ENCODE data around the gene RBP3. TPM values are rescaled to one million over a fixed set of nuclear protein-coding genes. Genes with fewer than 3 reads are reported as not detected.

The RBP3 gene
- total RNA-seq, 1 donor from 2014 or later, result not detected

GRCh38 chr10:47315421-47315820 lies 32.7 kb upstream of the RBP3 start:
- intact Hi-C loops (cut with DNase I), result no loop called here
- DNase-seq (ENCODE audit: low spot score), result no peak
- no peak for ATAC-seq

DNA sequence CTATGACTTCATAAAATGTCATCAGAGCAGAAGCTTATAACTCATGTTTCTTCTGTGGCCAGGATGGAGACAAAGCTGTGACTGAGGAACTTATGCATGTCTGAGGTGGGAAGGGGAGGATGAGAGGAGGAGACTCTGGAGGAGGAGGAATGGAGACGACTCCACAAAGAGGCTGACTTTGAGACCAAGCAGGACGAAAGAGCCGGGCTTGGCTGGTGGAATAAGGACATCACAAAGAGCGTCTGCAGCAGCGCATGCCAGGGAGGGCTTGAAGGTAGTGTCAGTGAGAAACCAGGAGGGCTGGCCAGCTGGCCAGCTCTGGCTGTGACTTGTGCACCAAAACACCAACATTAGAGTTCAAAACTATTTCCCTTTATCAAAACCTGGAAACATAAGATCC lies 32.0 kb upstream of the RBP3 start:
- DNase-seq (ENCODE audit: low spot score) (no peak), ATAC-seq (no peak)
- intact Hi-C loops (cut with DNase I), result no loop called here

DNA sequence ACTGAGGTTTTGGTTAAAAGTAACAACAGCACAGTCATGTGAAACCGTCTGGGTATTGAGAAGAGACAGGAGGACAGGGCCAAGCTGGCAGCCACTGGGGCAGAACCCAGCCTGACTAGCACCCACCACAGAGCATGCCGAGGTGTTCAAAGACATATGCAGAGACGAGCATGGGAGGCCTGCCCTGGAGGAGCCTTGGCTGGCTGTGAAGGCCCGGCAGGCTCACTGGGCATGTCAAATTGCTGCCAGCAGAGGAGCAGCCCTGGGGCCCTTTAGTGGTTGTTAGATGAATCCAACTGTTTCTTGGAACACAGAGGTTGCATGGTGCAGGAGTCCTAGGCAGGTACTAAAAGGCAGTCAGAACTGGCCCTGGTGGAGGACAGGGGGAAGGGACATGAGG lies 30.9 kb upstream of the RBP3 start:
- DNase-seq (ENCODE audit: low spot score), result no peak
- no peak for ATAC-seq
- intact Hi-C loops (cut with DNase I), result no loop called here

DNA sequence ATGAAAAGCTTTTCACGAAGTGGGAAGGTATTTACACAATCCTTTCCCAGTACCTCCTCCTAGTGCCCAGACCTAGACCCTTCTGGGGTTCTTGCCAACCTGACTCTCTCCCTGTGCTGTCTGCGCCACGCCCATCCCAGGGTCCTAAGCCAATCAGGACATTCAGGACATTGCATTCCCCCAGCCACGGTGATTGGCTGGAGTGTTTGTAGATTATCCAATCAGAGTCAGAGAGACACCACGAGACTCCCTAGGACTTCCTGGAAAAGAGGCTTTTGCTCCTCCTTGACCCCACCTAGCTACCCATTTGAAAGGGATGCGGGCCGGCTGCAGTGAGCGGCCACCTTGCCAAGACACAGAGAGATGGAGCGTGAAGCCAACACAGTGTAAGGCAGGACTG lies 29.5 kb upstream of the RBP3 start:
- no peak for ATAC-seq
- intact Hi-C loops (cut with DNase I), result no loop called here
- no peak for DNase-seq (ENCODE audit: low spot score)

DNA sequence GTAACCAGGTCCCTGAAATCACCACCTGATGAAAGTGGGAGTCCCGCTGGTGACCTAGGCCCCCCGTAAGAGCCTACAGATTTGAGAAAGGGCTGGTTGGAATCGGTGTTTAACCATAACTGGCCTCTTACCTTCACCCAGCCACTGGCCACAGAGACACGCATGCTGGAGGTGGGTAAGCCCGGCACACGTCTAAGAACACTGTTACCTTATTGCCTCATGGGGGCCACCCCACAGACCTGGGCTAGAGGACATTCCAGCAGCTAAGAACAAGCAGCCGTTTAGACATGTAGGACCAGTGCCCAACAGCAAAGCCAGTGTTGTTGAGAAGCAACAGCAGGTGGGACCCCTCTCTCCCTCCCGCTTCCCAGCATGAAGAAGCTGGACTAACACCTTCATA lies 28.4 kb upstream of the RBP3 start:
- ATAC-seq (no peak), DNase-seq (ENCODE audit: low spot score) (no peak)
- intact Hi-C loops (cut with DNase I), result no loop called here

DNA sequence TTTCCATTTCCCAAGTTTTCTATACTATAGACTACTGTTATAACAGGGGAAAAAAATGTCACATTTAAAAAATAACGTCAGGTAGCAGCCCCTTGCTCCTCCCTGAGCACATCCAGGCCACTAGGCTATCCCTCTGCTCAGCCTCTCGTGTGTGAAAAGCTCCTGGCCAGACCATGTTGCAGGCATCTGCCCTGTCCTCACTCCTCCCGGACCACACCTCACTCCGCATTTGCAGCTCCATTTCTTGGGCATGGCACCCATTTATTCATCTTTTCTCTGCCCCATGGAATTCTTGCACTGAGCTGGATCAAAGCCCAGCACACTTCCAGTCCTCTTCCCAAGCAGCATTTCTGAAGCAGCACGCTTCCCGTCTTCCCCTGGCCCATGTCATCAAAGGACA lies 27.4 kb upstream of the RBP3 start:
- DNase-seq (ENCODE audit: low spot score), result no peak
- intact Hi-C loops (cut with DNase I), result no loop called here
- ATAC-seq, result no peak

DNA sequence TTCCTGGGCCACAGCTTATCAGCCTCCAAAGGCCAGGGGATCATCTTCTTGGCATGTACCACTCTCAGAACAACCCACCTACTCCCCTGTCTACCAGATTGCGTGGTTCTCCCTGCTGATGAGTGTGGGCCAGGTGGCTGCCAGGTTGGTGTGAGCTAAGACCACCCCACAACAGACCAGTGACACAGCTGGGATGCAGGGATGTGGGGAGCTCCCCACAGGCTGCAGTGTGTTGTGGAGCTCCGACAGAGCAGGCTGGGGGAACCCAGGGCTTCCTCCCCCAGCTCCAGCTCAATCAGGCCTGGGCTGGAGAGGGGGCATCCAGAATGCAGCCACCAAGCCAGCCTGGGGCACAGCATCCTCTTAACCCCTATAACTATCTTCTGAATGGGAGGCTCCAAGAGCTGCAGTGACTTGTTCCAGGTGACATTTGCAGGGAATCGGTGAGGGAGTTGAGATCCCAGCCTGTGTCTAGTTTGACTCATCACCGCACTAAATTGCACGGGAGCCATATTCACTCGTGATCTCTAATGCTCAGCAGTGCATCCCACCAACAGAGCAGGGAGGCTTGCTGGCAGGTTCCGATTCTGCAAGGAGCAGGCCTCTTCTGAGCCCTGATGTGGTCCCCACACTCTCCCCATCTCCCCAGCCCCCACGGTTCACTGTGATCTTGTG lies 26.5 kb upstream of the RBP3 start:
- ATAC-seq, result no peak
- DNase-seq (ENCODE audit: low spot score), result no peak
- intact Hi-C loops (cut with DNase I), result no loop called here

DNA sequence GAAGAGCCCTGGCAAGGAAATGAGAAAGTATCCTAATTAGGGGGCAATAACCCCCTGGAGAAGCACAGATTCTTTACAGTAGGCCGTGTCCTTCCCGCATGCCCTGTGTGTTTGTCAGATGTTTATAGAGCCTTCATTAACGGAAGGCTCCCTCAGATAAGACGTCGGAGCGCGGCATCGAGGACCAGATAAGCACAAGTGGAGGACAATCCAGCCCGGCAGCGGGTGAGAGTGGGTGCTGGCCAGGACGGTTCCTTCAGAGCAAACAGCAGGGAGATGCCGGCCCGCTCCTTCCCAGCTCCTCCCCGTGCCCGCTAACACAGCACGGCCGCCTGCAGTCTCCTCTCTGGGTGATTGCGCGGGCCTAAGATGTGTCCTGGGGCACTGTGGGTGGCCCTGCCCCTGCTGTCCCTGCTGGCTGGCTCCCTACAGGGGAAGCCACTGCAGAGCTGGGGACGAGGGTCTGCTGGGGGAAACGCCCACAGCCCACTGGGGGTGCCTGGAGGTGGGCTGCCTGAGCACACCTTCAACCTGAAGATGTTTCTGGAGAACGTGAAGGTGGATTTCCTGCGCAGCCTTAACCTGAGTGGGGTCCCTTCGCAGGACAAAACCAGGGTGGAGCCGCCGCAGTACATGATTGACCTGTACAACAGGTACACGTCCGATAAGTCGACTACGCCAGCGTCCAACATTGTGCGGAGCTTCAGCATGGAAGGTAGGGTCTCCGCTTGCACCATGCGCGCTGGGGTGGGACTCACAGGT lies 25.7 kb upstream of the RBP3 start, which contains the start of gene GDF2:
Gene GDF2 (plus strand): TSS at position 155 of the 762 bp plus-strand sequence. CDS start 215 bp downstream, at position 370.
- intact Hi-C loops (cut with DNase I), result no loop called here
- DNase-seq (ENCODE audit: low spot score) (no peak), ATAC-seq (no peak)

DNA sequence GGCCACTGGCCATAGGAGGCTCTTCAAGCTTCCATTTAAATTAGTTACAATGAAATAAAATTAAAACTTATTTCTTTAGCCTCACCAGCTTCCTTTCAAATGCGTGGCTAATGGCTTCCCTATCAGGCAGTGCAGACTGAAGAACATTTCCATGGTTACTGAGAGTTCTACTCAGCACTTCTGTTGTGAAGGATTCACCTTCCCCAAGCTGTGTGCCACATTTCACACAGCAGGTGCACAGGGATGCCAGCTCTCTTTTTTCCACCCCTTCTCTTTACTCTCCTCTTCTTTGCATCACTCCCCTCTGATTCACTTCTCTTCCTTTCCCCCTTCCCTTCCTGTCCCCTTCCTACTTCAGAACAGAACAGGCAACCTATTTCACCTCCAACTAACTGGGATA lies 25.1 kb upstream of the RBP3 start:
- DNase-seq (ENCODE audit: low spot score), result no peak
- no peak for ATAC-seq
- intact Hi-C loops (cut with DNase I), result no loop called here

- no peak for DNase-seq (ENCODE audit: low spot score)
- intact Hi-C loops (cut with DNase I), result no loop called here
- ATAC-seq, result no peak
Measured at GRCh38 chr10:47323636-47324296, 24.4 kb upstream of the RBP3 start.

- DNase-seq (ENCODE audit: low spot score) (no peak), ATAC-seq (no peak)
- intact Hi-C loops (cut with DNase I), result no loop called here
Measured at GRCh38 chr10:47325303-47326291, 22.6 kb upstream of the RBP3 start.

DNA sequence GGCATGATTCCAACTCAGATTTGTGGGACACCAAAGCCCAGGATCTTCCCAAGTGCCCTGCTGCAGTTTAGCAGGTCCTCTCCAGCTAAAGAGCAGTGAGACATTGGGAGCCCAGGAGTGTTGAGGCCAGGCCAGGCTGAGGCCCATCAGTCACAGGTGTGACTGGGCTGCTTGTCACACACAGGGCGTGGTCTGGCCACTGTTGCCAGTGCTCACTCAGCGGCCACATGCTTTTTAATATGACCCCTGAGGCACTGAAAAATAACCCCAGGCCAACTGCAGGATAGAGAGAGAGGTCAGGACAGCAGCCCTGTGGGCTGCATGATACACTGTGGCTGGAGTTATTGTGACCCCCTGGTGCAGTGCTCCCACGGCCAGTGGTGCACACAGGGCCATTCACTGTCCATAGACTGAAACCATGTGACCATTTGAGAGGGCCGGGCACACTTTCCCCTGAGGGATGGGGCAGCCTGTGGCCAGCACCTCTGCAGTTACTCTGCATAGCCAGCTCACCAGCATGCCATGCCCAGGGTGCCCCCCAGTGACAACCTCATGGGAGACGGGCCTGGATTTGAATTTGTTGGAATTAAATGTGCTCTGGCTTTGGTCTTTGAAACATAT lies 21.7 kb upstream of the RBP3 start:
- no peak for ATAC-seq
- no peak for DNase-seq (ENCODE audit: low spot score)
- intact Hi-C loops (cut with DNase I), result no loop called here

- ATAC-seq, result no peak
- no peak for DNase-seq (ENCODE audit: low spot score)
- intact Hi-C loops (cut with DNase I), result no loop called here
Measured at GRCh38 chr10:47326927-47327330, 21.2 kb upstream of the RBP3 start.

- DNase-seq (ENCODE audit: low spot score) (no peak), ATAC-seq (no peak)
- intact Hi-C loops (cut with DNase I), result no loop called here
Measured at GRCh38 chr10:47329855-47330254, 18.3 kb upstream of the RBP3 start.

DNA sequence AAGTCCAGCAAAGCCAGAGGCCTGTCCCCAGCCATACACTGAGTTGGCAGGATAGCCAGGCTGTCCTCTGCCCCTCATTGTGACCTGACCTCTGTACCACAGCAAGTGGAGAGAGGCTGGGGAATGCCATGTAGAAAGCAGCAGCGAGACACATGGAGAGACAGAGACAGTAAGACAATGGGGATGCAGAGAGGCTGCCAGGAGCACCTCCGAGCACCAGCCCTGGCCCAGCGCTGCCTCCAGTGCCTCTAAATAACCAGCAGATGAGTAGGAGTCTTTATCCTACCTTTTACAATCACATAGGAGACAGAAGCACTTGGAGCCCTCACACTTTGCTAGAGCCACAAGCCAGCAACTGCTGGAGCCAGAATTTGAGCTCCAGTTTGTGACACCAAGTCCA lies 17.8 kb upstream of the RBP3 start:
- DNase-seq (ENCODE audit: low spot score) (no peak), ATAC-seq (no peak)
- intact Hi-C loops (cut with DNase I), result no loop called here

GRCh38 chr10:47330804-47331203 lies 17.4 kb upstream of the RBP3 start:
- intact Hi-C loops (cut with DNase I), result no loop called here
- DNase-seq (ENCODE audit: low spot score) (no peak), ATAC-seq (no peak)

DNA sequence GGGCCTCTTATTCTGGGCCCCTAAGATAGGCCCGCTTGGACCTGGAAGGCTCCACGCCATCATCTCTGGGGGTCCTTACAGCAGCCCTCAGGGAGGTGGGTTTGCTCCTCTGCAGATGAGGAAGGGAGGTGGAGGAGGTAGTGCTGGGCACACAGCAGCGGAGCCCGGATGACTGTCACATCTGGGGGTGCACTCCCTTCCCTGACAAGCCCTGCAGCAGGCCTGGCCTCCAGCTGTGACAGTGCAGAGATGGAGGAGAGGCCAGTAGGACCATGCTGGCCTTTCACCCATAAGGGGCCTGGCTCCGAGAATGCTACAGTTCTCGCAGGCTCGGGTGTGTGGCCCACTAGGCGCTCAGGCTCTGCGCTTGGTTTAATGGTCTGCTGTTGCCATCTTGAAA lies 16.7 kb upstream of the RBP3 start:
- DNase-seq (ENCODE audit: low spot score), result no peak
- intact Hi-C loops (cut with DNase I), result no loop called here
- no peak for ATAC-seq

GRCh38 chr10:47331954-47332353 lies 16.2 kb upstream of the RBP3 start:
- intact Hi-C loops (cut with DNase I), result no loop called here
- ATAC-seq, result no peak
- DNase-seq (ENCODE audit: low spot score), result no peak

DNA sequence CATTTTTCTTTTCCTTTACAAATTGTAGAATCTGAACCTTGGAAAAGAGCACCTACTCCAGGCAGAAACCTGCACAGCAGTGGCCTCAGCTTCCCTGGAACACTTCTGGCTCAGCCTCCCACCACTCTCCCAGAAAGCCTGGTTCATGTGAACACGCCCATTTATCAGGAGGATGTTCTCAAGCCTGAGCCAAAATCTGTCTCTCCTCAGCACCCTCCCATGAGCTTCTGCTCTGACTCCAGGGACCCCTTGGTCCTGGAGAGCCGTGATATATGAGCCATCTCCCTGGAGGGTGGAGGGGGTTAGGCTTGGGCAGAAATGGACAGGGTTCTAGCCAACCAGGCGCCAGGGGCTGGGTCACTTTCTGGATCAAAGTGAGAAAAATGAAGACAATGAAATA lies 15.8 kb upstream of the RBP3 start:
- ATAC-seq (no peak), DNase-seq (ENCODE audit: low spot score) (no peak)
- intact Hi-C loops (cut with DNase I), result no loop called here

All from sciatic nerve (tissue), 2 donors.